ENCODE data around the gene TNS3.

Gene TNS3

GRCh38 chr7:47516386-47516785 is 65.5 kb downstream of the TNS3 start:
- H3K36me3 ChIP-seq (ENCODE audit: control insufficient read depth, insufficient read depth, low read length), result no peaks in the 10 kb centered on the region
- H3K27me3 ChIP-seq (ENCODE audit: control insufficient read depth, insufficient read depth, low read length), result no peaks in the 10 kb centered on the region
- no peak overlapping the region for H3K9ac ChIP-seq (ENCODE audit: low read length)
- no peak overlapping the region for H3K4me3 ChIP-seq (ENCODE audit: low read length)
- peaks cover 55% of the 10 kb centered on the region for H3K4me1 ChIP-seq (ENCODE audit: control insufficient read depth, insufficient read depth, low read length)
- no peaks in the 10 kb centered on the region for H3K9me3 ChIP-seq (ENCODE audit: control insufficient read depth, low read length)

- H3K9ac ChIP-seq (ENCODE audit: low read length), result no peak overlapping the region
- H3K9me3 ChIP-seq (ENCODE audit: control insufficient read depth, low read length), result no peaks in the 10 kb centered on the region
- no peaks in the 10 kb centered on the region for H3K36me3 ChIP-seq (ENCODE audit: control insufficient read depth, insufficient read depth, low read length)
- H3K27me3 ChIP-seq (ENCODE audit: control insufficient read depth, insufficient read depth, low read length), result no peaks in the 10 kb centered on the region
- peaks cover 48% of the 10 kb centered on the region for H3K4me1 ChIP-seq (ENCODE audit: control insufficient read depth, insufficient read depth, low read length)
- H3K4me3 ChIP-seq (ENCODE audit: low read length), result no peak overlapping the region
Measured at GRCh38 chr7:47515305-47515834, 66.5 kb downstream of the TNS3 start.

GRCh38 chr7:47514818-47515217 is 67.1 kb downstream of the TNS3 start:
- Histone ChIP-seq H3K9me3 (ENCODE audit: control insufficient read depth, low read length) (no peaks in the 10 kb centered on the region), H3K4me1 (ENCODE audit: control insufficient read depth, insufficient read depth, low read length) (peaks cover 48% of the 10 kb centered on the region), H3K36me3 (ENCODE audit: control insufficient read depth, insufficient read depth, low read length) (no peaks in the 10 kb centered on the region), H3K27me3 (ENCODE audit: control insufficient read depth, insufficient read depth, low read length) (no peaks in the 10 kb centered on the region), H3K9ac (ENCODE audit: low read length) (no peak overlapping the region), H3K4me3 (ENCODE audit: low read length) (no peak overlapping the region)

- H3K4me3 ChIP-seq (ENCODE audit: low read length), result no peak overlapping the region
- no peak overlapping the region for H3K9ac ChIP-seq (ENCODE audit: low read length)
- no peaks in the 10 kb centered on the region for H3K36me3 ChIP-seq (ENCODE audit: control insufficient read depth, insufficient read depth, low read length)
- no peaks in the 10 kb centered on the region for H3K27me3 ChIP-seq (ENCODE audit: control insufficient read depth, insufficient read depth, low read length)
- peaks cover 48% of the 10 kb centered on the region for H3K4me1 ChIP-seq (ENCODE audit: control insufficient read depth, insufficient read depth, low read length)
- no peaks in the 10 kb centered on the region for H3K9me3 ChIP-seq (ENCODE audit: control insufficient read depth, low read length)
Measured at GRCh38 chr7:47514367-47514766, 67.5 kb downstream of the TNS3 start.

- Histone ChIP-seq H3K27me3 (ENCODE audit: control insufficient read depth, insufficient read depth, low read length) (no peaks in the 10 kb centered on the region), H3K9ac (ENCODE audit: low read length) (no peak overlapping the region), H3K4me1 (ENCODE audit: control insufficient read depth, insufficient read depth, low read length) (peaks cover 45% of the 10 kb centered on the region), H3K4me3 (ENCODE audit: low read length) (no peak overlapping the region), H3K36me3 (ENCODE audit: control insufficient read depth, insufficient read depth, low read length) (no peaks in the 10 kb centered on the region), H3K9me3 (ENCODE audit: control insufficient read depth, low read length) (no peaks in the 10 kb centered on the region)
Measured at GRCh38 chr7:47513741-47514241, 68.1 kb downstream of the TNS3 start.

- no peak overlapping the region for H3K4me3 ChIP-seq (ENCODE audit: low read length)
- H3K9me3 ChIP-seq (ENCODE audit: control insufficient read depth, low read length), result no peaks in the 10 kb centered on the region
- H3K36me3 ChIP-seq (ENCODE audit: control insufficient read depth, insufficient read depth, low read length), result no peaks in the 10 kb centered on the region
- no peak overlapping the region for H3K9ac ChIP-seq (ENCODE audit: low read length)
- H3K27me3 ChIP-seq (ENCODE audit: control insufficient read depth, insufficient read depth, low read length), result no peaks in the 10 kb centered on the region
- H3K4me1 ChIP-seq (ENCODE audit: control insufficient read depth, insufficient read depth, low read length), result peaks cover 36% of the 10 kb centered on the region
Measured at GRCh38 chr7:47512481-47513176, 69.3 kb downstream of the TNS3 start.

- Histone ChIP-seq H3K9me3 (ENCODE audit: control insufficient read depth, low read length) (no peaks in the 10 kb centered on the region), H3K4me1 (ENCODE audit: control insufficient read depth, insufficient read depth, low read length) (peaks cover 29% of the 10 kb centered on the region), H3K36me3 (ENCODE audit: control insufficient read depth, insufficient read depth, low read length) (no peaks in the 10 kb centered on the region), H3K9ac (ENCODE audit: low read length) (no peak overlapping the region), H3K27me3 (ENCODE audit: control insufficient read depth, insufficient read depth, low read length) (no peaks in the 10 kb centered on the region), H3K4me3 (ENCODE audit: low read length) (no peak overlapping the region)
Measured at GRCh38 chr7:47511699-47512370, 70.1 kb downstream of the TNS3 start.

GRCh38 chr7:47510786-47511185 is 71.1 kb downstream of the TNS3 start:
- no peaks in the 10 kb centered on the region for H3K9me3 ChIP-seq (ENCODE audit: control insufficient read depth, low read length)
- peaks cover 4% of the 10 kb centered on the region for H3K36me3 ChIP-seq (ENCODE audit: control insufficient read depth, insufficient read depth, low read length)
- no peaks in the 10 kb centered on the region for H3K27me3 ChIP-seq (ENCODE audit: control insufficient read depth, insufficient read depth, low read length)
- H3K4me1 ChIP-seq (ENCODE audit: control insufficient read depth, insufficient read depth, low read length), result peaks cover 20% of the 10 kb centered on the region
- H3K4me3 ChIP-seq (ENCODE audit: low read length), result no peak overlapping the region
- H3K9ac ChIP-seq (ENCODE audit: low read length), result no peak overlapping the region

GRCh38 chr7:47510192-47510591 is 71.7 kb downstream of the TNS3 start:
- Histone ChIP-seq H3K36me3 (ENCODE audit: control insufficient read depth, insufficient read depth, low read length) (peaks cover 4% of the 10 kb centered on the region), H3K9me3 (ENCODE audit: control insufficient read depth, low read length) (no peaks in the 10 kb centered on the region), H3K4me1 (ENCODE audit: control insufficient read depth, insufficient read depth, low read length) (peaks cover 20% of the 10 kb centered on the region), H3K27me3 (ENCODE audit: control insufficient read depth, insufficient read depth, low read length) (no peaks in the 10 kb centered on the region), H3K9ac (ENCODE audit: low read length) (no peak overlapping the region), H3K4me3 (ENCODE audit: low read length) (no peak overlapping the region)

- Histone ChIP-seq H3K36me3 (ENCODE audit: control insufficient read depth, insufficient read depth, low read length) (peaks cover 4% of the 10 kb centered on the region), H3K4me1 (ENCODE audit: control insufficient read depth, insufficient read depth, low read length) (peaks cover 20% of the 10 kb centered on the region), H3K9ac (ENCODE audit: low read length) (no peak overlapping the region), H3K9me3 (ENCODE audit: control insufficient read depth, low read length) (no peaks in the 10 kb centered on the region), H3K27me3 (ENCODE audit: control insufficient read depth, insufficient read depth, low read length) (no peaks in the 10 kb centered on the region), H3K4me3 (ENCODE audit: low read length) (no peak overlapping the region)
Measured at GRCh38 chr7:47509571-47509970, 72.3 kb downstream of the TNS3 start.

GRCh38 chr7:47508389-47509380 is 73.2 kb downstream of the TNS3 start:
- no peaks in the 10 kb centered on the region for H3K9me3 ChIP-seq (ENCODE audit: control insufficient read depth, low read length)
- H3K36me3 ChIP-seq (ENCODE audit: control insufficient read depth, insufficient read depth, low read length), result peaks cover 4% of the 10 kb centered on the region
- no peak overlapping the region for H3K4me3 ChIP-seq (ENCODE audit: low read length)
- no peak overlapping the region for H3K9ac ChIP-seq (ENCODE audit: low read length)
- peaks cover 11% of the 10 kb centered on the region for H3K4me1 ChIP-seq (ENCODE audit: control insufficient read depth, insufficient read depth, low read length)
- H3K27me3 ChIP-seq (ENCODE audit: control insufficient read depth, insufficient read depth, low read length), result no peaks in the 10 kb centered on the region
